G401.6 (cell line): ENCODE data around the gene TLE2.
"Not testable (repeated sequence)": the region's sequence is repeated elsewhere in the genome, so short reads cannot be mapped to it uniquely, and the experiment has no call there.

Source experiments
- FAIRE-seq: peaks from 2 replicates; lab custom pipeline; 2012; peaks lifted over from hg19 to GRCh38; lab: Jason Lieb, UNC

TLE2 gene

GRCh38 chr19:3012621-3013262 is 16.3 kb downstream of the TLE2 start:
- no peak for FAIRE-seq

GRCh38 chr19:3012059-3012458 is 17.0 kb downstream of the TLE2 start:
- FAIRE-seq, result not testable (repeated sequence)

GRCh38 chr19:3010871-3011270 is 18.2 kb downstream of the TLE2 start:
- FAIRE-seq, result no peak

GRCh38 chr19:3008994-3009393 is 20.1 kb downstream of the TLE2 start:
- no peak for FAIRE-seq

- no peak for FAIRE-seq
These were observed 21.1 kb downstream of the TLE2 start for GRCh38 chr19:3007975-3008374.

GRCh38 chr19:3006075-3006767 is 22.9 kb downstream of the TLE2 start:
- FAIRE-seq, result no peak

GRCh38 chr19:3005345-3005744 is 23.7 kb downstream of the TLE2 start:
- no peak for FAIRE-seq

- no peak for FAIRE-seq
These were observed 24.6 kb downstream of the TLE2 start for GRCh38 chr19:3004522-3004921.

- FAIRE-seq, result no peak
These were observed 26.0 kb downstream of the TLE2 start for GRCh38 chr19:3003046-3003445.

GRCh38 chr19:3001235-3001800 is 27.8 kb downstream of the TLE2 start:
- FAIRE-seq, result no peak

- FAIRE-seq, result no peak
These were observed 30.4 kb downstream of the TLE2 start for GRCh38 chr19:2998642-2999041.

- no peak for FAIRE-seq
These were observed 31.4 kb downstream of the TLE2 start for GRCh38 chr19:2997720-2998119.

GRCh38 chr19:2994588-2995131 is 34.4 kb downstream of the TLE2 start:
- no peak for FAIRE-seq

- FAIRE-seq, result no peak
These were observed 35.5 kb downstream of the TLE2 start for GRCh38 chr19:2993579-2993978.

- no peak for FAIRE-seq
These were observed 36.1 kb downstream of the TLE2 start for GRCh38 chr19:2992958-2993357.

- not testable (repeated sequence) for FAIRE-seq
These were observed 36.7 kb downstream of the TLE2 start for GRCh38 chr19:2992333-2992732.

GRCh38 chr19:2989236-2989946 is 39.7 kb downstream of the TLE2 start:
- FAIRE-seq, result no peak

- no peak for FAIRE-seq
These were observed 40.5 kb downstream of the TLE2 start for GRCh38 chr19:2988568-2988967.

- FAIRE-seq, result no peak
These were observed 41.3 kb downstream of the TLE2 start for GRCh38 chr19:2987797-2988196.

- FAIRE-seq, result no peak
These were observed 42.0 kb downstream of the TLE2 start for GRCh38 chr19:2986951-2987524.

- FAIRE-seq, result no peak
These were observed 44.9 kb downstream of the TLE2 start for GRCh38 chr19:2984215-2984528.

- no peak for FAIRE-seq
These were observed 45.5 kb downstream of the TLE2 start for GRCh38 chr19:2983351-2984214.
